HCT116 (cell line): Measurements from ENCODE around the gene PCARE.

ENCODE experiments used
- CTCF ChIP-seq, 3 experiments: fragments of 200-600 bp in 1 of 3; sonication (generic) in 1 of 3; IDR thresholded peaks in 2 of 3; conservative IDR thresholded peaks in 1 of 3; 2 replicates each; pipeline ENCODE4 v1.5.1; 2012 to 2017; ENCODE audit warnings: low read depth in 2 of 3, low read length in 2 of 3, antibody characterized with exemption in 1 of 3, borderline replicate concordance in 1 of 3, control low read depth in 1 of 3, mild to moderate bottlenecking in 1 of 3, mixed read lengths in 1 of 3, mixed run types in 1 of 3, moderate library complexity in 1 of 3; ENCODE audit not compliant: insufficient read depth in 1 of 3
- EZH2phosphoT487 ChIP-seq: fragments of 200-600 bp; IDR thresholded peaks from 2 replicates; pipeline ENCODE4 v1.6.1; 2018; ENCODE audit warnings: antibody characterized with exemption, borderline replicate concordance
- POLR2A ChIP-seq: IDR thresholded peaks from 2 replicates; pipeline ENCODE4 v1.7.0; 2011; ENCODE audit warnings: borderline replicate concordance; ENCODE audit not compliant: insufficient read depth, insufficient read length; ENCODE audit errors: extremely low read depth
- RAD21 ChIP-seq: IDR thresholded peaks from 2 replicates; pipeline ENCODE4 v1.6.1; 2012; ENCODE audit warnings: low read depth, mild to moderate bottlenecking

GRCh38 chr2:29047083-29047845, 27.1 kb downstream of the PCARE start:
- no peak for TF ChIP-seq POLR2A
- no peak for TF ChIP-seq RAD21
- TF ChIP-seq CTCF (IDR thresholded peaks at IDR 0.05 in 2 of 3, conservative IDR thresholded peaks at IDR 0.05 in 1 of 3; ENCODE audit: borderline replicate concordance in 1 of 3, insufficient read depth in 1 of 3, low read depth in 2 of 3, low read length in 2 of 3) = no peak
- TF ChIP-seq EZH2phosphoT487 = no peak
